Liver (tissue), 9 donors: Measurements from ENCODE around the gene CNTN5. TPM values are rescaled to one million over a fixed set of nuclear protein-coding genes. Genes with fewer than 3 reads are reported as not detected.

Source experiments
- DNase-seq: peaks from one replicate; pipeline ENCODE4 v3.0.0-alpha.2; 2017; ENCODE audit warnings: low spot score
- H3K27ac ChIP-seq, 2 donors: one replicate each; pipeline ENCODE4 v1.7.0; 2013; ENCODE audit warnings: inconsistent platforms in 2 of 2, low read length in 2 of 2, control low read depth in 1 of 2, low read depth in 1 of 2, mild to moderate bottlenecking in 1 of 2
- H3K27me3 ChIP-seq, 4 donors: one replicate each; pipeline versions ENCODE4 v1.6.1 to v1.7.0; 2013; ENCODE audit warnings: low read length in 3 of 4, inconsistent platforms in 1 of 4, mild to moderate bottlenecking in 1 of 4, moderate library complexity in 1 of 4; ENCODE audit not compliant: control insufficient read depth in 4 of 4, insufficient read depth in 4 of 4
- H3K36me3 ChIP-seq, 4 donors: one replicate each; pipeline versions ENCODE4 v1.6.1 to v1.7.0; 2013; ENCODE audit warnings: low read length in 3 of 4, mild to moderate bottlenecking in 3 of 4, low read depth in 1 of 4, moderate library complexity in 1 of 4; ENCODE audit not compliant: control insufficient read depth in 4 of 4, insufficient read depth in 3 of 4
- H3K4me1 ChIP-seq, 4 donors: one replicate each; pipeline versions ENCODE4 v1.6.1 to v1.7.0; 2013; ENCODE audit warnings: low read length in 3 of 4, mild to moderate bottlenecking in 3 of 4, moderate library complexity in 1 of 4; ENCODE audit not compliant: control insufficient read depth in 4 of 4, insufficient read depth in 4 of 4
- H3K4me3 ChIP-seq, 3 donors: one replicate each; pipeline versions ENCODE4 v1.6.1 to v1.7.0; 2013; ENCODE audit warnings: low read length in 3 of 3, control low read depth in 1 of 3, low read depth in 1 of 3, mild to moderate bottlenecking in 1 of 3
- H3K9ac ChIP-seq, 2 donors: one replicate each; pipeline ENCODE4 v1.7.0; 2013; ENCODE audit warnings: low read length in 2 of 2, mild to moderate bottlenecking in 2 of 2, moderate library complexity in 2 of 2, control low read depth in 1 of 2, low read depth in 1 of 2
- H3K9me3 ChIP-seq, 4 donors: one replicate each; pipeline versions ENCODE4 v1.6.1 to v1.7.0; 2013; ENCODE audit warnings: low read length in 3 of 4; ENCODE audit not compliant: control insufficient read depth in 4 of 4
- CTCF ChIP-seq: fragments of 150-350 bp; IDR thresholded peaks from 2 replicates; pipeline ENCODE4 v1.5.1; 2017; ENCODE audit warnings: improper control_type of control experiment, low read depth, low read length; ENCODE audit not compliant: missing input control
- EGR1 ChIP-seq, 2 donors: IDR thresholded peaks; 2 replicates each; pipeline ENCODE4 v1.6.1; 2016 to 2018; ENCODE audit warnings: antibody characterized with exemption in 2 of 2, low read depth in 2 of 2
- FOXA1 ChIP-seq: IDR thresholded peaks from 2 replicates; pipeline ENCODE4 v1.6.1; 2016; ENCODE audit warnings: antibody characterized with exemption
- FOXA2 ChIP-seq: IDR thresholded peaks from 2 replicates; pipeline ENCODE4 v1.6.1; 2016; ENCODE audit warnings: antibody characterized with exemption
- GABPA ChIP-seq, 2 donors: IDR thresholded peaks in 1 of 2; conservative IDR thresholded peaks in 1 of 2; 2 replicates each; pipeline ENCODE4 v1.6.1; 2016; ENCODE audit warnings: antibody characterized with exemption in 2 of 2, mild to moderate bottlenecking in 1 of 2, moderate library complexity in 1 of 2
- HNF4A ChIP-seq, 2 donors: conservative IDR thresholded peaks; 2 replicates each; pipeline ENCODE4 v1.6.1; 2016; ENCODE audit warnings: antibody characterized with exemption in 2 of 2, mild to moderate bottlenecking in 2 of 2
- HNF4G ChIP-seq: IDR thresholded peaks from 2 replicates; pipeline ENCODE4 v1.6.1; 2016; ENCODE audit warnings: antibody characterized with exemption
- JUND ChIP-seq, 2 donors: IDR thresholded peaks; 2 replicates each; pipeline ENCODE4 v1.6.1; 2016; ENCODE audit warnings: antibody characterized with exemption in 2 of 2
- NR2F2 ChIP-seq: IDR thresholded peaks from 2 replicates; pipeline ENCODE4 v1.6.1; 2016; ENCODE audit warnings: antibody characterized with exemption
- RAD21 ChIP-seq, 2 donors: IDR thresholded peaks; 2 replicates each; pipeline ENCODE4 v1.6.1; 2016; ENCODE audit warnings: antibody characterized with exemption in 2 of 2, mild to moderate bottlenecking in 2 of 2
- REST ChIP-seq: IDR thresholded peaks from 2 replicates; pipeline ENCODE4 v1.6.1; 2016; ENCODE audit warnings: antibody characterized with exemption, mild to moderate bottlenecking
- RXRA ChIP-seq, 2 donors: IDR thresholded peaks; 2 replicates each; pipeline ENCODE4 v1.6.1; 2017 to 2018; ENCODE audit warnings: antibody characterized with exemption in 2 of 2, mild to moderate bottlenecking in 1 of 2
- SP1 ChIP-seq: IDR thresholded peaks from 2 replicates; pipeline ENCODE4 v1.6.1; 2018; ENCODE audit warnings: antibody characterized with exemption, mild to moderate bottlenecking
- TAF1 ChIP-seq: conservative IDR thresholded peaks from 2 replicates; pipeline ENCODE4 v1.6.1; 2016; ENCODE audit warnings: antibody characterized with exemption, mild to moderate bottlenecking
- YY1 ChIP-seq: IDR thresholded peaks from 2 replicates; pipeline ENCODE4 v1.6.1; 2016; ENCODE audit warnings: antibody characterized with exemption, mild to moderate bottlenecking
- WGBS: extraction: QIAGEN DNeasy Blood & Tissue Kit; methylation state at CpG from one replicate; pipeline ENCODE4 v1.1.7; 2013; 5-methylcytosine and 5-hydroxymethylcytosine counted together
- polyA plus RNA-seq, 2 donors: library from polyadenylated mRNA; stranded (reverse) in 1 of 2; unstranded in 1 of 2; fragments of 200-250 nt in 1 of 2; fragments of >200 nt in 1 of 2; fragmentation: Nextera tagmentation in 1 of 2; extraction: Ambion mirVana in 1 of 2; gene quantifications; one replicate each; pipeline versions ENCODE4 v1.2.1 to v1.2.3, GENCODE V29; 2013 to 2015
- total RNA-seq, 2 donors: library from RNA; depleted of rRNA; stranded (reverse); fragments of >200 nt; gene quantifications; one replicate each; pipeline ENCODE4 v1.2.3, GENCODE V29; 2014
- TF ChIP-seq, protein P1 (sequence below): IDR thresholded peaks from 2 replicates; pipeline ENCODE4 v1.6.1; 2016; ENCODE audit warnings: antibody characterized with exemption
- TF ChIP-seq, protein P2 (sequence below): IDR thresholded peaks from 2 replicates; pipeline ENCODE4 v1.6.1; 2016; ENCODE audit warnings: antibody characterized with exemption
- TF ChIP-seq, protein P3 (sequence below): IDR thresholded peaks from 2 replicates; pipeline ENCODE4 v1.6.1; 2016; ENCODE audit warnings: antibody characterized with exemption
- donor health status: healthy.
- donor health status: healthy.
- donor health status: healthy.
- donor health status: healthy.
- donor health status: healthy.

CNTN5 gene
- total and polyA plus RNA-seq, 4 donors = 0.01 to 0.08 (median 0.04) TPM

DNA sequence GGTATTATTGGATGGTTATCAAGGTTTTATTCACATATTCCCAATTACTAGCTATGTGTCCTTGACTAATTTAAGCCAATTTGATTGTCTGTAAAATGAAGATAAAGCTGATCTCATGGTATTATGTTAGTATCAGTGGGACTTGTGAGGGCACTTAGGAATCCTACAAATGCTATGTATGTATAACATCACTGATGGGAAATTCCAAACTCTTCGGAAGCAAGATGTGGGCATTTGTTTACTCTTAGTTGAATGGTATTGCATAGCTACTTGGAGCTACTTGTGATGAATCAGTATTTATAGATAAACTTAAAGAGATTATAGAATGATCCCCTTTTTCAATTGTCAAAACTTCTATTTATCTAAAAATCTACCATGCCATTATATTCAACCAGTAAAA lies 239.9 kb downstream of the CNTN5 start:
- no peaks in the 10 kb centered on the region for H3K27me3 ChIP-seq
- no peaks in the 10 kb centered on the region for H3K36me3 ChIP-seq
- TF ChIP-seq RAD21 (IDR thresholded peaks at IDR 0.05) = no peak
- TF ChIP-seq, protein P1, sequence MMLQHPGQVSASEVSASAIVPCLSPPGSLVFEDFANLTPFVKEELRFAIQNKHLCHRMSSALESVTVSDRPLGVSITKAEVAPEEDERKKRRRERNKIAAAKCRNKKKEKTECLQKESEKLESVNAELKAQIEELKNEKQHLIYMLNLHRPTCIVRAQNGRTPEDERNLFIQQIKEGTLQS = no peak
- no peak for TF ChIP-seq SP1
- TF ChIP-seq CTCF = no peak
- no peak for TF ChIP-seq NR2F2
- TF ChIP-seq YY1 = no peak
- TF ChIP-seq RXRA (IDR thresholded peaks at IDR 0.05) = no peak
- TF ChIP-seq HNF4A (conservative IDR thresholded peaks at IDR 0.05) = no peak
- no peak for TF ChIP-seq FOXA1
- no peak for TF ChIP-seq HNF4G
- TF ChIP-seq, protein P2, sequence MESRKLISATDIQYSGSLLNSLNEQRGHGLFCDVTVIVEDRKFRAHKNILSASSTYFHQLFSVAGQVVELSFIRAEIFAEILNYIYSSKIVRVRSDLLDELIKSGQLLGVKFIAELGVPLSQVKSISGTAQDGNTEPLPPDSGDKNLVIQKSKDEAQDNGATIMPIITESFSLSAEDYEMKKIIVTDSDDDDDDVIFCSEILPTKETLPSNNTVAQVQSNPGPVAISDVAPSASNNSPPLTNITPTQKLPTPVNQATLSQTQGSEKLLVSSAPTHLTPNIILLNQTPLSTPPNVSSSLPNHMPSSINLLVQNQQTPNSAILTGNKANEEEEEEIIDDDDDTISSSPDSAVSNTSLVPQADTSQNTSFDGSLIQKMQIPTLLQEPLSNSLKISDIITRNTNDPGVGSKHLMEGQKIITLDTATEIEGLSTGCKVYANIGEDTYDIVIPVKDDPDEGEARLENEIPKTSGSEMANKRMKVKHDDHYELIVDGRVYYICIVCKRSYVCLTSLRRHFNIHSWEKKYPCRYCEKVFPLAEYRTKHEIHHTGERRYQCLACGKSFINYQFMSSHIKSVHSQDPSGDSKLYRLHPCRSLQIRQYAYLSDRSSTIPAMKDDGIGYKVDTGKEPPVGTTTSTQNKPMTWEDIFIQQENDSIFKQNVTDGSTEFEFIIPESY = no peak
- no peak for TF ChIP-seq REST
- no peak for TF ChIP-seq TAF1
- TF ChIP-seq, protein P3, sequence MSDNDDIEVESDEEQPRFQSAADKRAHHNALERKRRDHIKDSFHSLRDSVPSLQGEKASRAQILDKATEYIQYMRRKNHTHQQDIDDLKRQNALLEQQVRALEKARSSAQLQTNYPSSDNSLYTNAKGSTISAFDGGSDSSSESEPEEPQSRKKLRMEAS = no peak
- no peak for TF ChIP-seq GABPA (IDR thresholded peaks at IDR 0.05 in 1 of 2, conservative IDR thresholded peaks at IDR 0.05 in 1 of 2)
- TF ChIP-seq FOXA2 = no peak
- no peak for TF ChIP-seq JUND (IDR thresholded peaks at IDR 0.05)
- no peak for TF ChIP-seq EGR1 (IDR thresholded peaks at IDR 0.05; ENCODE audit: low read depth in 2 of 2)
- H3K27ac ChIP-seq = no peak overlapping the region
- H3K4me1 ChIP-seq = peaks cover 0 to 7% (median 3%) of the 10 kb centered on the region in 4 donors
- WGBS = 83% methylated on average over 1 of the region's 1 CpG
- H3K9me3 ChIP-seq = no peaks in the 10 kb centered on the region
- H3K4me3 ChIP-seq = no peak overlapping the region
- no peak for DNase-seq
- H3K9ac ChIP-seq = no peak overlapping the region
